ENCODE measurements around the gene ZFAND4.

The ZFAND4 gene

GRCh38 chr10:45640049-45640448 is 32.5 kb downstream of the ZFAND4 start:
- TF ChIP-seq YY1 (IDR thresholded peaks at IDR 0.05; ENCODE audit: insufficient read depth, insufficient read length) (no peak), SUZ12 (IDR thresholded peaks at IDR 0.05; ENCODE audit: extremely low read depth, insufficient read depth, insufficient read length) (no peak), ZNF274 (IDR thresholded peaks at IDR 0.05; ENCODE audit: low read depth, low read length) (no peak)
- Histone ChIP-seq H3K9me3 (ENCODE audit: insufficient read depth, low read length) (no peaks in the 10 kb centered on the region), H3K4me1 (ENCODE audit: insufficient read depth, insufficient read length) (no peaks in the 10 kb centered on the region), H3K27me3 (ENCODE audit: insufficient read depth, insufficient read length) (no peaks in the 10 kb centered on the region), H3K4me3 (ENCODE audit: insufficient read length, low read depth) (no peak overlapping the region), H3K9ac (ENCODE audit: insufficient read length, low read depth) (no peak overlapping the region), H3K36me3 (ENCODE audit: insufficient read depth, insufficient read length, low read length) (no peaks in the 10 kb centered on the region)
- no peak for DNase-seq (ENCODE audit: low read depth, low spot score)

- no peak for TF ChIP-seq ZNF274 (IDR thresholded peaks at IDR 0.05; ENCODE audit: low read depth, low read length)
- TF ChIP-seq YY1 (IDR thresholded peaks at IDR 0.05; ENCODE audit: insufficient read depth, insufficient read length) = no peak
- TF ChIP-seq SUZ12 (IDR thresholded peaks at IDR 0.05; ENCODE audit: extremely low read depth, insufficient read depth, insufficient read length) = no peak
- no peaks in the 10 kb centered on the region for H3K27me3 ChIP-seq (ENCODE audit: insufficient read depth, insufficient read length)
- H3K4me3 ChIP-seq (ENCODE audit: insufficient read length, low read depth) = no peak overlapping the region
- peaks cover 8% of the 10 kb centered on the region for H3K36me3 ChIP-seq (ENCODE audit: insufficient read depth, insufficient read length, low read length)
- no peaks in the 10 kb centered on the region for H3K4me1 ChIP-seq (ENCODE audit: insufficient read depth, insufficient read length)
- no peak for DNase-seq (ENCODE audit: low read depth, low spot score)
- H3K9me3 ChIP-seq (ENCODE audit: insufficient read depth, low read length) = no peaks in the 10 kb centered on the region
- H3K9ac ChIP-seq (ENCODE audit: insufficient read length, low read depth) = no peak overlapping the region
Measured at GRCh38 chr10:45627412-45628048, 45.0 kb downstream of the ZFAND4 start.

DNA sequence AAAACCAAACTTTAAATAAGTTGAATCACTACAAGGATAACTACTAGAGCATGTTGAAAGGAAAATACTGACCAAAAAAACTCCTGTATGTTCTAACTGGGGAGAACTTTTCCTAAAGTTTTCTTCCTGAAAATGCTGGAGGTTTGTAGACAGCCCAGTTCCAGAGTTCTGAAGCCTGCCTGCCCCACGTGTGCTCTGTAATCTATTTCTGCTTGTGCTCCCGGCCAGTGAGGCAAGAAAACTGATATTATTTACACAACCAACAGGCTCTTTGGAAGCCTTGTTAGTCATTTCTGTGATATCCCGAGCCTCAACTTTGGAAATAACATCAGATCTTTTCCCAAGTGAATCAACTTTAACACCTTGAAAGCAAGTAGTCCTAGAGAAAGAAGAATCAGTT is 46.7 kb downstream of the ZFAND4 start:
- TF ChIP-seq ZNF274 (IDR thresholded peaks at IDR 0.05; ENCODE audit: low read depth, low read length) = no peak
- no peak for TF ChIP-seq SUZ12 (IDR thresholded peaks at IDR 0.05; ENCODE audit: extremely low read depth, insufficient read depth, insufficient read length)
- TF ChIP-seq YY1 (IDR thresholded peaks at IDR 0.05; ENCODE audit: insufficient read depth, insufficient read length) = no peak
- Histone ChIP-seq H3K9me3 (ENCODE audit: insufficient read depth, low read length) (no peaks in the 10 kb centered on the region), H3K36me3 (ENCODE audit: insufficient read depth, insufficient read length, low read length) (peaks cover 8% of the 10 kb centered on the region), H3K27me3 (ENCODE audit: insufficient read depth, insufficient read length) (no peaks in the 10 kb centered on the region), H3K4me3 (ENCODE audit: insufficient read length, low read depth) (no peak overlapping the region), H3K4me1 (ENCODE audit: insufficient read depth, insufficient read length) (no peaks in the 10 kb centered on the region), H3K9ac (ENCODE audit: insufficient read length, low read depth) (no peak overlapping the region)
- DNase-seq (ENCODE audit: low read depth, low spot score) = no peak

- Histone ChIP-seq H3K4me1 (ENCODE audit: insufficient read depth, insufficient read length) (no peaks in the 10 kb centered on the region), H3K9ac (ENCODE audit: insufficient read length, low read depth) (no peak overlapping the region), H3K27me3 (ENCODE audit: insufficient read depth, insufficient read length) (no peaks in the 10 kb centered on the region), H3K9me3 (ENCODE audit: insufficient read depth, low read length) (no peaks in the 10 kb centered on the region), H3K36me3 (ENCODE audit: insufficient read depth, insufficient read length, low read length) (peaks cover 8% of the 10 kb centered on the region), H3K4me3 (ENCODE audit: insufficient read length, low read depth) (no peak overlapping the region)
- DNase-seq (ENCODE audit: low read depth, low spot score) = no peak
- TF ChIP-seq ZNF274 (IDR thresholded peaks at IDR 0.05; ENCODE audit: low read depth, low read length) (no peak), SUZ12 (IDR thresholded peaks at IDR 0.05; ENCODE audit: extremely low read depth, insufficient read depth, insufficient read length) (no peak), YY1 (IDR thresholded peaks at IDR 0.05; ENCODE audit: insufficient read depth, insufficient read length) (no peak)
Measured at GRCh38 chr10:45624724-45625123, 47.8 kb downstream of the ZFAND4 start.

DNA sequence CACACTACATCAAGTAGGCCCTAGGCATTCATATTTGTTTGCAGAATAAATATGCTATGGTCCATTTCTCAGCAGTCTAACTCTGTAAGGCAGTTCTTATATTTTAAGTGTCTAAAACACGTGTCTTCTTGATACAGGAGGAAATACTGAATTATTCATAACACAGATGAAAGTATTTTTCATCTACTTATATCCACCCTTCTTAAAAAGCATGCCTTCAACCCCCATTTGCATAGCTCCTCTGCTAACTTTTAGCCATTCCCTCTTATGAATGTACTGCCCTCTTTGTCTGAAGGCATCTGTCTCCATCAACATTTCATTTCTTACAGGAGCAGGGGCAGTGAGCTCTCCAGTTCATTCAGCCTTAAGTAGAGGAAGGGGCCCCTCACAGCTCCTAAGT is 57.7 kb downstream of the ZFAND4 start:
- Histone ChIP-seq H3K4me3 (ENCODE audit: insufficient read length, low read depth) (no peak overlapping the region), H3K9me3 (ENCODE audit: insufficient read depth, low read length) (no peaks in the 10 kb centered on the region), H3K9ac (ENCODE audit: insufficient read length, low read depth) (no peak overlapping the region), H3K4me1 (ENCODE audit: insufficient read depth, insufficient read length) (no peaks in the 10 kb centered on the region), H3K27me3 (ENCODE audit: insufficient read depth, insufficient read length) (no peaks in the 10 kb centered on the region), H3K36me3 (ENCODE audit: insufficient read depth, insufficient read length, low read length) (no peaks in the 10 kb centered on the region)
- TF ChIP-seq YY1 (IDR thresholded peaks at IDR 0.05; ENCODE audit: insufficient read depth, insufficient read length) (no peak), SUZ12 (IDR thresholded peaks at IDR 0.05; ENCODE audit: extremely low read depth, insufficient read depth, insufficient read length) (no peak), ZNF274 (IDR thresholded peaks at IDR 0.05; ENCODE audit: low read depth, low read length) (no peak)
- DNase-seq (ENCODE audit: low read depth, low spot score) = no peak

GRCh38 chr10:45612741-45613140 is 59.8 kb downstream of the ZFAND4 start:
- H3K4me3 ChIP-seq (ENCODE audit: insufficient read length, low read depth) = no peak overlapping the region
- H3K27me3 ChIP-seq (ENCODE audit: insufficient read depth, insufficient read length) = no peaks in the 10 kb centered on the region
- no peaks in the 10 kb centered on the region for H3K36me3 ChIP-seq (ENCODE audit: insufficient read depth, insufficient read length, low read length)
- H3K9ac ChIP-seq (ENCODE audit: insufficient read length, low read depth) = no peak overlapping the region
- H3K4me1 ChIP-seq (ENCODE audit: insufficient read depth, insufficient read length) = no peaks in the 10 kb centered on the region
- DNase-seq (ENCODE audit: low read depth, low spot score) = no peak
- TF ChIP-seq ZNF274 (IDR thresholded peaks at IDR 0.05; ENCODE audit: low read depth, low read length) = no peak
- TF ChIP-seq SUZ12 (IDR thresholded peaks at IDR 0.05; ENCODE audit: extremely low read depth, insufficient read depth, insufficient read length) = no peak
- TF ChIP-seq YY1 (IDR thresholded peaks at IDR 0.05; ENCODE audit: insufficient read depth, insufficient read length) = no peak
- no peaks in the 10 kb centered on the region for H3K9me3 ChIP-seq (ENCODE audit: insufficient read depth, low read length)

DNA sequence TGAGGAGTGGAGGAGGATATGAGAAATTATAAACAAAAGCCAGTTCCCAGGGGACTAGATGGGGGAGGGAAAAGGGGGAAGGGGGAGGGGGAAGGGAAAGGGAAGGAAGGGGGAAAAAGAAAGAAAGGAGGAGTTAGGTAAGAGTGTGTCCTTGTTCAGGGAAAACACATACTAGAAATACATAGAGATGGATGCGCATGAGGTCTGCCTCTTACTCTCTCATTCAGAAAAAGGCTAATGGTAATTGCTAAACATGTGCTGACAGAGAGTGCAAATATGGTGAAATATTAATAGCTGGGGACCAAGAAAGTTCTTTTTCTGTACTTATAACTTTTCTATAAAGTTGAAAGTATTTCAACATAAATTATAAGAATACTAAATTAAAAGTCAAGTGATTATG is 64.5 kb downstream of the ZFAND4 start:
- DNase-seq (ENCODE audit: low read depth, low spot score) = no peak
- Histone ChIP-seq H3K4me1 (ENCODE audit: insufficient read depth, insufficient read length) (no peaks in the 10 kb centered on the region), H3K27me3 (ENCODE audit: insufficient read depth, insufficient read length) (no peaks in the 10 kb centered on the region), H3K9me3 (ENCODE audit: insufficient read depth, low read length) (no peaks in the 10 kb centered on the region), H3K4me3 (ENCODE audit: insufficient read length, low read depth) (no peak overlapping the region), H3K9ac (ENCODE audit: insufficient read length, low read depth) (no peak overlapping the region), H3K36me3 (ENCODE audit: insufficient read depth, insufficient read length, low read length) (no peaks in the 10 kb centered on the region)
- TF ChIP-seq ZNF274 (IDR thresholded peaks at IDR 0.05; ENCODE audit: low read depth, low read length) = no peak
- TF ChIP-seq SUZ12 (IDR thresholded peaks at IDR 0.05; ENCODE audit: extremely low read depth, insufficient read depth, insufficient read length) = no peak
- TF ChIP-seq YY1 (IDR thresholded peaks at IDR 0.05; ENCODE audit: insufficient read depth, insufficient read length) = no peak

Data from NT2/D1 (cell line).